ENCODE results near the gene PPP1R3D. TPM values are rescaled to one million over a fixed set of nuclear protein-coding genes. Genes with fewer than 3 reads are reported as not detected.

Gene PPP1R3D
- total RNA-seq, 1 donor from 2014 or later, result 4.5 TPM

- H3K36me3 Mint-ChIP-seq, result no peaks in the 10 kb centered on the region
- no peak overlapping the region for H3K4me3 Mint-ChIP-seq
- no peak overlapping the region for H3K27ac Mint-ChIP-seq
- H3K4me1 Mint-ChIP-seq, result peaks cover 3% of the 10 kb centered on the region
- peaks cover 4% of the 10 kb centered on the region for H3K9me3 Mint-ChIP-seq
- no peak for DNase-seq (ENCODE audit: low spot score in 2 of 2, unreplicated experiment in 2 of 2)
- H3K27me3 Mint-ChIP-seq (ENCODE audit: low read depth), result no peaks in the 10 kb centered on the region
- TF ChIP-seq CTCF (IDR thresholded peaks at IDR 0.05; ENCODE audit: unreplicated experiment), result no peak
Measured at GRCh38 chr20:59984541-59984940, 44.4 kb upstream of the PPP1R3D start.

- Mint-ChIP-seq H3K4me1 (peaks cover 2% of the 10 kb centered on the region), H3K9me3 (peaks cover 4% of the 10 kb centered on the region), H3K4me3 (no peak overlapping the region), H3K27me3 (ENCODE audit: low read depth) (no peaks in the 10 kb centered on the region), H3K27ac (no peak overlapping the region), H3K36me3 (no peaks in the 10 kb centered on the region)
- no peak for TF ChIP-seq CTCF (IDR thresholded peaks at IDR 0.05; ENCODE audit: unreplicated experiment)
- no peak for DNase-seq (ENCODE audit: low spot score in 2 of 2, unreplicated experiment in 2 of 2)
Measured at GRCh38 chr20:59983076-59983475, 43.0 kb upstream of the PPP1R3D start.

GRCh38 chr20:59977086-59977485 is 37.0 kb upstream of the PPP1R3D start:
- no peak for DNase-seq (ENCODE audit: low spot score in 2 of 2, unreplicated experiment in 2 of 2)
- no peak for TF ChIP-seq CTCF (IDR thresholded peaks at IDR 0.05; ENCODE audit: unreplicated experiment)
- H3K36me3 Mint-ChIP-seq, result no peaks in the 10 kb centered on the region
- H3K4me1 Mint-ChIP-seq, result peaks cover 4% of the 10 kb centered on the region
- H3K27ac Mint-ChIP-seq, result no peak overlapping the region
- H3K27me3 Mint-ChIP-seq (ENCODE audit: low read depth), result no peaks in the 10 kb centered on the region
- peaks cover 4% of the 10 kb centered on the region for H3K9me3 Mint-ChIP-seq
- H3K4me3 Mint-ChIP-seq, result no peak overlapping the region

- no peaks in the 10 kb centered on the region for H3K36me3 Mint-ChIP-seq
- H3K27me3 Mint-ChIP-seq (ENCODE audit: low read depth), result no peaks in the 10 kb centered on the region
- H3K9me3 Mint-ChIP-seq, result peaks cover 4% of the 10 kb centered on the region
- H3K27ac Mint-ChIP-seq, result no peak overlapping the region
- no peak overlapping the region for H3K4me3 Mint-ChIP-seq
- H3K4me1 Mint-ChIP-seq, result peaks cover 4% of the 10 kb centered on the region
- no peak for TF ChIP-seq CTCF (IDR thresholded peaks at IDR 0.05; ENCODE audit: unreplicated experiment)
- no peak for DNase-seq (ENCODE audit: low spot score in 2 of 2, unreplicated experiment in 2 of 2)
Measured at GRCh38 chr20:59976156-59976782, 36.2 kb upstream of the PPP1R3D start.

- no peak for TF ChIP-seq CTCF (IDR thresholded peaks at IDR 0.05; ENCODE audit: unreplicated experiment)
- Mint-ChIP-seq H3K9me3 (no peaks in the 10 kb centered on the region), H3K27me3 (ENCODE audit: low read depth) (no peaks in the 10 kb centered on the region), H3K4me3 (no peak overlapping the region), H3K27ac (no peak overlapping the region), H3K36me3 (no peaks in the 10 kb centered on the region), H3K4me1 (peaks cover 4% of the 10 kb centered on the region)
- no peak for DNase-seq (ENCODE audit: low spot score in 2 of 2, unreplicated experiment in 2 of 2)
Measured at GRCh38 chr20:59972037-59972801, 32.1 kb upstream of the PPP1R3D start.
